ENCODE data around the gene ERCC3.
"Not testable (repeated sequence)": the region's sequence is repeated elsewhere in the genome, so short reads cannot be mapped to it uniquely, and the experiment has no call there.

Gene ERCC3

GRCh38 chr2:127216095-127216494, 77.8 kb downstream of the ERCC3 start:
- no peak overlapping the region for H3K27ac Mint-ChIP-seq
- H3K9me3 Mint-ChIP-seq = no peaks in the 10 kb centered on the region
- intact Hi-C loops (cut with micrococcal nuclease) = no loop called here
- peaks cover 16% of the 10 kb centered on the region for H3K4me1 Mint-ChIP-seq (ENCODE audit: low read depth)
- H3K27me3 Mint-ChIP-seq = peaks cover 78% of the 10 kb centered on the region
- H3K4me3 Mint-ChIP-seq = no peak overlapping the region
- no peaks in the 10 kb centered on the region for H3K36me3 Mint-ChIP-seq (ENCODE audit: low read depth)

GRCh38 chr2:127214201-127214600, 79.7 kb downstream of the ERCC3 start:
- H3K27me3 Mint-ChIP-seq = peaks cover 79% of the 10 kb centered on the region
- H3K4me1 Mint-ChIP-seq (ENCODE audit: low read depth); intact Hi-C loops (cut with micrococcal nuclease); H3K36me3 Mint-ChIP-seq (ENCODE audit: low read depth); H3K27ac Mint-ChIP-seq; H3K9me3 Mint-ChIP-seq; H3K4me3 Mint-ChIP-seq: not testable (repeated sequence)

GRCh38 chr2:127208313-127208712, 85.6 kb downstream of the ERCC3 start:
- Mint-ChIP-seq H3K9me3 (no peaks in the 10 kb centered on the region), H3K4me1 (ENCODE audit: low read depth) (no peaks in the 10 kb centered on the region), H3K27me3 (peaks cover 43% of the 10 kb centered on the region), H3K4me3 (no peak overlapping the region), H3K36me3 (ENCODE audit: low read depth) (no peaks in the 10 kb centered on the region), H3K27ac (no peak overlapping the region)
- intact Hi-C loops (cut with micrococcal nuclease) = no loop called here
